Caco-2 (cell line): Measurements from ENCODE around the gene CLEC1B. TPM values are rescaled to one million over a fixed set of nuclear protein-coding genes. Genes with fewer than 3 reads are reported as not detected.
"Not testable (repeated sequence)": the region's sequence is repeated elsewhere in the genome, so short reads cannot be mapped to it uniquely, and the experiment has no call there.

Experiments
- BruUV-seq: library from RNA; stranded (reverse); fragments of 400-500 nt; replicated peaks from 2 replicates; lab custom pipeline; 2021; lab: Mats Ljungman, UMichigan
- CTCF ChIA-PET: fragments of 300-600 bp; sonication (Branson Sonifier 250); formaldehyde crosslinking; loops from one replicate; lab custom pipeline; 2022; ENCODE audit warnings: antibody characterized with exemption; lab: Charles Lee
- POLR2A ChIA-PET: fragments of 300-600 bp; sonication (Branson Sonifier 250); formaldehyde crosslinking; loops from one replicate; lab custom pipeline; 2022; ENCODE audit warnings: antibody characterized with exemption; lab: Charles Lee
- DNase-seq, 2 experiments: peaks; one replicate each; pipeline versions ENCODE4 v3.0.0 to v3.0.0-alpha.2; 2020 to 2022
- H3K27me3 ChIP-seq: replicated peaks from 2 replicates; pipeline ENCODE4 v1.6.0; 2011; ENCODE audit warnings: low read length; ENCODE audit not compliant: control insufficient read depth, insufficient read depth
- H3K36me3 ChIP-seq: 2 replicates; pipeline ENCODE4 v1.5.1; 2011; ENCODE audit warnings: low read length; ENCODE audit not compliant: control insufficient read depth, insufficient read depth
- H3K4me1 ChIP-seq: fragments of 250-450 bp; sonication (Bioruptor Pico); 2 replicates; pipeline ENCODE4 v1.5.1; 2020; ENCODE audit warnings: mild to moderate bottlenecking
- H3K4me3 ChIP-seq: 2 replicates; pipeline ENCODE4 v1.5.1; 2011; ENCODE audit warnings: low read depth, mild to moderate bottlenecking, control low read depth, low read length
- H3K9me3 ChIP-seq: fragments of 250-450 bp; sonication (Bioruptor Pico); 2 replicates; pipeline ENCODE4 v1.5.1; 2020; ENCODE audit warnings: mild to moderate bottlenecking, moderate library complexity
- H3K27ac Mint-ChIP-seq: one replicate; pipeline ENCODE4 v1.8.0; 2022; ENCODE audit warnings: mixed read lengths; ENCODE audit not compliant: unreplicated experiment
- H3K27me3 Mint-ChIP-seq: one replicate; pipeline ENCODE4 v1.8.0; 2022; ENCODE audit warnings: mixed read lengths; ENCODE audit not compliant: insufficient read depth, unreplicated experiment
- H3K36me3 Mint-ChIP-seq: one replicate; pipeline ENCODE4 v1.8.0; 2022; ENCODE audit warnings: mild to moderate bottlenecking, mixed read lengths; ENCODE audit not compliant: insufficient read depth, unreplicated experiment
- H3K4me1 Mint-ChIP-seq: one replicate; pipeline ENCODE4 v1.8.0; 2022; ENCODE audit warnings: low read depth, mixed read lengths; ENCODE audit not compliant: unreplicated experiment
- H3K4me3 Mint-ChIP-seq: one replicate; pipeline ENCODE4 v1.8.0; 2022; ENCODE audit warnings: mild to moderate bottlenecking, moderate library complexity, mixed read lengths; ENCODE audit not compliant: unreplicated experiment
- H3K9me3 Mint-ChIP-seq: one replicate; pipeline ENCODE4 v1.8.0; 2022; ENCODE audit warnings: mixed read lengths; ENCODE audit not compliant: unreplicated experiment
- intact Hi-C: fragments of 100-400 bp; cut with micrococcal nuclease; formaldehyde crosslinking; loops from one replicate; pipeline ENCODE4 v1.10.0; 2022; ENCODE audit not compliant: unreplicated experiment
- total RNA-seq: library from RNA; stranded (reverse); gene quantifications from 2 replicates; pipeline ENCODE4 v1.2.3, GENCODE V29; 2022
- TF ChIP-seq, protein P1 (sequence below), 2 experiments: fragments of 200-600 bp in 1 of 2; IDR thresholded peaks; 1 replicate in 1 of 2; 2 replicates in 1 of 2; pipeline versions ENCODE4 v1.5.1 to v1.8.0; 2011 to 2022; ENCODE audit warnings: antibody characterized with exemption in 1 of 2, control low read depth in 1 of 2, inconsistent platforms in 1 of 2, low read depth in 1 of 2, low read length in 1 of 2, mild to moderate bottlenecking in 1 of 2, moderate library complexity in 1 of 2; ENCODE audit not compliant: insufficient read depth in 1 of 2, severe bottlenecking in 1 of 2, unreplicated experiment in 1 of 2

Gene CLEC1B
- total RNA-seq, 1 experiment from 2014 or later, result not detected

DNA sequence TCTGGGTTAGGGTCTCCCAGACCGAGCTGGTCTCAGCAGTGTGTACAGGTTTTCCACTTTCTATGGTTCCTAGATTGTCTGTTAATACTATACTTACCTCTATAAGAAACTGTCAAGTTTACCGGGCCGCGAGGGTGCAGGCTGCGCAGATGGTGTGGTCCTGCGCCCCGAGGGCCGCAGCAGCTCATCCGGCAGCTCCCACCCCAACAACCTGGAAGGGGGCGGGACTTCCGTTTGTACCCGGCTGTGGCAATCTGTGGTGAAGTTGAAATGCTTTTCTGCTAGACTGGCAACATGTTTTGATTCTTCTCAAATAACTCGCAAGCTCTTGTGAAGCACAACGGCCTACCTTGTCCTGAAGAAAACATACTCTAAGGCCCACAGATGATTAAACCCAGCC lies 31.5 kb upstream of the CLEC1B start, which contains the start of gene CLEC9A:
CLEC9A (plus strand) TSS at position 237 of the 400 bp plus-strand sequence. CDS start 22,006 bp downstream, outside the sequence.
- TF ChIP-seq, protein P1, sequence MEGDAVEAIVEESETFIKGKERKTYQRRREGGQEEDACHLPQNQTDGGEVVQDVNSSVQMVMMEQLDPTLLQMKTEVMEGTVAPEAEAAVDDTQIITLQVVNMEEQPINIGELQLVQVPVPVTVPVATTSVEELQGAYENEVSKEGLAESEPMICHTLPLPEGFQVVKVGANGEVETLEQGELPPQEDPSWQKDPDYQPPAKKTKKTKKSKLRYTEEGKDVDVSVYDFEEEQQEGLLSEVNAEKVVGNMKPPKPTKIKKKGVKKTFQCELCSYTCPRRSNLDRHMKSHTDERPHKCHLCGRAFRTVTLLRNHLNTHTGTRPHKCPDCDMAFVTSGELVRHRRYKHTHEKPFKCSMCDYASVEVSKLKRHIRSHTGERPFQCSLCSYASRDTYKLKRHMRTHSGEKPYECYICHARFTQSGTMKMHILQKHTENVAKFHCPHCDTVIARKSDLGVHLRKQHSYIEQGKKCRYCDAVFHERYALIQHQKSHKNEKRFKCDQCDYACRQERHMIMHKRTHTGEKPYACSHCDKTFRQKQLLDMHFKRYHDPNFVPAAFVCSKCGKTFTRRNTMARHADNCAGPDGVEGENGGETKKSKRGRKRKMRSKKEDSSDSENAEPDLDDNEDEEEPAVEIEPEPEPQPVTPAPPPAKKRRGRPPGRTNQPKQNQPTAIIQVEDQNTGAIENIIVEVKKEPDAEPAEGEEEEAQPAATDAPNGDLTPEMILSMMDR (IDR thresholded peaks at IDR 0.05; ENCODE audit: insufficient read depth in 1 of 2, low read depth in 1 of 2, low read length in 1 of 2, severe bottlenecking in 1 of 2, unreplicated experiment in 1 of 2), result no peak

DNA sequence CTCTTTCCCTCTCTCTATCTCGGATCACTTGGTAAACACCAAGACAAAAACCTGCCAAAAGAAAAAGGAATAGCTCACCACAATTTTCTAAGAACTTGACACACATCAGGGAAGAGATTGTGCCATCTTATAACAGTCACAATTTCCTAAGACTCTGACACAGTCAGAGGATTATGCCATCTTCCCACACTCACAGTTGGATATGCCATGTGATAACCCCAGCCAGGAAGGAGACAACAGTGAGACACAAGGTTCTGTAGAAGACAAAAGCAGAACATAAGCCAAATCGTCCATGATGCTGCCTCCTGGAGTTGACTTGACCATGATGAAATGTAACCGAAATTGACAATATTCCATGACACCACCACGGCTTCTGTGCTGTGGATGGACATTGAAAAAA lies 28.8 kb upstream of the CLEC1B start:
- Histone ChIP-seq H3K9me3 (no peaks in the 10 kb centered on the region), H3K36me3 (no peaks in the 10 kb centered on the region), H3K27me3 (no peaks in the 10 kb centered on the region), H3K4me1 (no peaks in the 10 kb centered on the region), H3K4me3 (no peak overlapping the region)
- ChIA-PET POLR2A (no interaction called here), CTCF (no interaction called here)
- no peak for DNase-seq
- intact Hi-C loops, result no loop called here
- Mint-ChIP-seq H3K27me3 (peaks cover 6% of the 10 kb centered on the region), H3K4me1 (no peaks in the 10 kb centered on the region), H3K27ac (no peak overlapping the region), H3K36me3 (no peaks in the 10 kb centered on the region), H3K9me3 (no peaks in the 10 kb centered on the region), H3K4me3 (no peak overlapping the region)
- TF ChIP-seq, protein P1 (IDR thresholded peaks at IDR 0.05; ENCODE audit: insufficient read depth in 1 of 2, low read depth in 1 of 2, low read length in 1 of 2, severe bottlenecking in 1 of 2, unreplicated experiment in 1 of 2), result no peak
- BruUV-seq, result no TSS peak

More for the DNA sequence above, 31.5 kb upstream of the CLEC1B start, which contains the start of gene CLEC9A:
- H3K27me3 ChIP-seq, result no peaks in the 10 kb centered on the region
- no peaks in the 10 kb centered on the region for H3K9me3 ChIP-seq
- Mint-ChIP-seq H3K9me3 (no peaks in the 10 kb centered on the region), H3K4me3 (no peak within 1 kb of the TSS), H3K27me3 (peaks cover 6% of the 10 kb centered on the region), H3K27ac (peak within 1 kb of the TSS; percentile 3), H3K4me1 (no peaks in the 10 kb centered on the region), H3K36me3 (no peaks in the 10 kb centered on the region)
- ChIA-PET CTCF (no interaction called here), POLR2A (no interaction called here)
- H3K36me3 ChIP-seq, result no peaks in the 10 kb centered on the region
- intact Hi-C loops, result no loop called here
- no peak for DNase-seq
- BruUV-seq, result no TSS peak
- no peaks in the 10 kb centered on the region for H3K4me1 ChIP-seq
- no peak within 1 kb of the TSS for H3K4me3 ChIP-seq

DNA sequence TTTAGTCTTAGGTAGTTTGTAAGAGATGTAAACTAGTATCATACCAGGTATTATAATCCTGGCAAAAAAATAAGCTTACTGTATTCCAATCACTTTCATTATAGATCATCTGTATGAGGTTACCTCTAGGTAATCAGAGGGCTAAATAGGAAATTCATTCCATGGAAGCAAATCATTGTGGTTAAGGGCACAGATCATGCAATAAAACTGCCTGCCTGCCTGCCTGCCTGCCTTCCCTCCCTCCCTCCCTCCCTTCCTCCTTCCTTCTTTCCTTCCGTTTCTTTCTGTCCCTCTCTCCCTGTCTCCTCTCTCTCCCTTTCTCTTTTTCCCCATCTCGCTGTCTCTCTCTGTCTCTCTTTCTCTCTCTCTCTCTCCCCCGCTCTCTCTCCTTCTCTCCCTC lies 28.4 kb upstream of the CLEC1B start:
- Histone ChIP-seq H3K4me1 (no peaks in the 10 kb centered on the region), H3K4me3 (no peak overlapping the region), H3K9me3 (no peaks in the 10 kb centered on the region), H3K36me3 (no peaks in the 10 kb centered on the region), H3K27me3 (no peaks in the 10 kb centered on the region)
- ChIA-PET CTCF (no interaction called here), POLR2A (no interaction called here)
- Mint-ChIP-seq H3K4me3 (no peak overlapping the region), H3K4me1 (no peaks in the 10 kb centered on the region), H3K27me3 (peaks cover 5% of the 10 kb centered on the region), H3K9me3 (no peaks in the 10 kb centered on the region), H3K36me3 (no peaks in the 10 kb centered on the region), H3K27ac (no peak overlapping the region)
- no TSS peak for BruUV-seq
- TF ChIP-seq, protein P1 (IDR thresholded peaks at IDR 0.05; ENCODE audit: insufficient read depth in 1 of 2, low read depth in 1 of 2, low read length in 1 of 2, severe bottlenecking in 1 of 2, unreplicated experiment in 1 of 2), result no peak
- intact Hi-C loops, result no loop called here
- no peak for DNase-seq

DNA sequence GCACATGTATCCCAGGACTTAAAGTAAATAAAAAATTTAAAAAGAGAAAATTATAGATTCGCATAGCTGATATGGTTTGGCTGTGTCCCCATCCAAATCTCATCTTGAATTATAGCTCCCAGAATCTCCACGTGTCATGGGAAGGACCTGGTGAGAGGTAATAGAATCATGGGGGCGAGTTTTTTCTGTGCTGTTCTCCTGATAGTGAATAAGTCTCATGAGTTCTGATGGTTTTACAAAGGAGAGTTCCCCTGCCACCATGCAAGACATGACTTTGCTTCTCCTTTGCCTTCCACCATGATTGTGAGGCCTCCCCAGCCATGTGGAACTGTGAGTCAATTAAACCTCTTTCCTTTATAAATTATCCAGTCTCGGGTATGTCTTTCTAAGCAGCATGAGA lies 27.7 kb upstream of the CLEC1B start:
- H3K9me3 Mint-ChIP-seq, CTCF ChIA-PET, BruUV-seq: not testable (repeated sequence)

More for the DNA sequence above, 27.7 kb upstream of the CLEC1B start:
- DNase-seq, H3K4me3 Mint-ChIP-seq, H3K27me3 ChIP-seq, POLR2A ChIA-PET, H3K36me3 Mint-ChIP-seq, intact Hi-C loops, H3K4me3 ChIP-seq, H3K4me1 ChIP-seq, H3K9me3 ChIP-seq, H3K27me3 Mint-ChIP-seq, H3K36me3 ChIP-seq, H3K27ac Mint-ChIP-seq, H3K4me1 Mint-ChIP-seq: not testable (repeated sequence)
